ENCODE results near the gene PANK4.

DNA sequence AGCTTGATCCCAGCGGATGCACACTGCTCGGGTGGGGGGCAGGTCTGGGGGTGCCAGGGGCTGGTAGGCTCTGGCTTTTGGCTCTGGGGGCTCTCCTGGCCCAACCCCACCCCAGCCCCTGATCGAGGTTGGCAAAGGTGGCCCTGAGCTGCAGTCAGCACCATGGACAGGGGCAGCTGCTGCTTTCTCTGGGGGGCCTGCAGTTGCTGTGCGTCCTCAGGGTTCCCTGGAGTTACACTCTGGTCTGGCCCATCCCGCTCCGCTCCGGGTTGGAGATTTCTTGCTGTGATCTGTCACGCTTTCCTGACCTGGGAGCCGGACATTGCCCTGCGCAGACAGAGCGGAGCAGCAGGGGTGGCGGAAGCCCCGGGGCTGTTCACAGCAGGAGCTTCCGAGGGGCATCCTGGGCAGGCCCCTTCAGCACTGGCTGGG, 58.3 kb downstream of the PANK4 start:
- TF ChIP-seq, protein P1, sequence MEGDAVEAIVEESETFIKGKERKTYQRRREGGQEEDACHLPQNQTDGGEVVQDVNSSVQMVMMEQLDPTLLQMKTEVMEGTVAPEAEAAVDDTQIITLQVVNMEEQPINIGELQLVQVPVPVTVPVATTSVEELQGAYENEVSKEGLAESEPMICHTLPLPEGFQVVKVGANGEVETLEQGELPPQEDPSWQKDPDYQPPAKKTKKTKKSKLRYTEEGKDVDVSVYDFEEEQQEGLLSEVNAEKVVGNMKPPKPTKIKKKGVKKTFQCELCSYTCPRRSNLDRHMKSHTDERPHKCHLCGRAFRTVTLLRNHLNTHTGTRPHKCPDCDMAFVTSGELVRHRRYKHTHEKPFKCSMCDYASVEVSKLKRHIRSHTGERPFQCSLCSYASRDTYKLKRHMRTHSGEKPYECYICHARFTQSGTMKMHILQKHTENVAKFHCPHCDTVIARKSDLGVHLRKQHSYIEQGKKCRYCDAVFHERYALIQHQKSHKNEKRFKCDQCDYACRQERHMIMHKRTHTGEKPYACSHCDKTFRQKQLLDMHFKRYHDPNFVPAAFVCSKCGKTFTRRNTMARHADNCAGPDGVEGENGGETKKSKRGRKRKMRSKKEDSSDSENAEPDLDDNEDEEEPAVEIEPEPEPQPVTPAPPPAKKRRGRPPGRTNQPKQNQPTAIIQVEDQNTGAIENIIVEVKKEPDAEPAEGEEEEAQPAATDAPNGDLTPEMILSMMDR (IDR thresholded peaks at IDR 0.05) = no peak
- TF ChIP-seq POLR2A (IDR thresholded peaks at IDR 0.05) = no peak

All from testis (tissue), 2 donors.